ENCODE data around the gene STK32B. TPM values are rescaled to one million over a fixed set of nuclear protein-coding genes. Genes with fewer than 3 reads are reported as not detected.

The STK32B gene
- total and polyA plus RNA-seq, 2 experiments from 2014 or later: not detected

GRCh38 chr4:5471206-5471605, 419.9 kb downstream of the STK32B start:
- TF ChIP-seq CTCF (IDR thresholded peaks at IDR 0.05; ENCODE audit: low read depth, low read length): no peak
- Histone ChIP-seq H3K27me3 (no peaks in the 10 kb centered on the region), H3K4me1 (ENCODE audit: low read depth) (no peaks in the 10 kb centered on the region), H3K27ac (no peak overlapping the region), H3K36me3 (no peaks in the 10 kb centered on the region), H3K9me3 (ENCODE audit: low read depth) (no peaks in the 10 kb centered on the region), H3K4me3 (no peak overlapping the region)
- DNase-seq (ENCODE audit: low read depth in 1 of 2, low spot score in 1 of 2): no peak

DNA sequence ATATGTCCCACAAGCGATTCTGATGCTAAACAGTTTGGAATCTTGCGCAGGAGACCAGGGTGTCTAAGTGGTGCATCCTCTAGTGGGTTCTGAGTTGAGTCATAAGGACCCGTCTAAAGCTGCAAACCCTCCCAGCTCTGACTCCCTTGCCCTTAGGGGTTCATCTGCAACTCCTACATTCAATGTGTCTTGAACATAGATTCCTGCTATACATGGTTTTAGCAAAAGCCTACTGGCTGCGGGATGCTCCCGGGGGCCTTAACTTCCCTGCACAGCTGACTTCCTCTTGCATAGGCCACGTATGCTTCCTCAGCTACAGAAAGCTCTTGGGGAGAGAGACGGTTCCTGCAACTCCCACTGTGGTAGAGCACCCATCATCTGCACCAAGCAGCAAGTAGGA, 420.4 kb downstream of the STK32B start:
- Histone ChIP-seq H3K36me3 (no peaks in the 10 kb centered on the region), H3K27me3 (no peaks in the 10 kb centered on the region), H3K4me1 (ENCODE audit: low read depth) (no peaks in the 10 kb centered on the region), H3K27ac (no peak overlapping the region), H3K9me3 (ENCODE audit: low read depth) (no peaks in the 10 kb centered on the region), H3K4me3 (no peak overlapping the region)
- no peak for TF ChIP-seq CTCF (IDR thresholded peaks at IDR 0.05; ENCODE audit: low read depth, low read length)
- no peak for DNase-seq (ENCODE audit: low read depth in 1 of 2, low spot score in 1 of 2)

DNA sequence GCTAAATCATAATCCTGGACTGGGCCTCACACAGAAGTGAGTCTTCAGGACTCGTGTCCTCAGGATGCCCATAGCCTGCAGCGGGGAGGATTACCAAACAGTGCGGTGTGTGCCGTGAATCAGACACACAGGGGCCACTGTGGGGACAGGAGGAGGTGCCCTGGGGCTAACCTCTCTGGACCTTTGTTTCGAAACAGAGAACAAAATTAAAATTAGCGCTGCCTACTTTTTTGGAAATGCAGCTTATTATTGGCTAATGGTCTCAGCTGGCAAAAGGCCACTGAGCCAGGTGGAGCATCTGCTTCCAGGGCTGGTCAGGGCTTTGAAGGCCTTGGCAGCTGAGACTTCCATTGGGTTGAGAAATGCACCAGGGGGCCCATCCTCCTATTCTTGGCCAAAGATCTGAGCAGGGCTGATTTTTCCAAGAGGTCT, 420.9 kb downstream of the STK32B start:
- H3K27me3 ChIP-seq: no peaks in the 10 kb centered on the region

DNA sequence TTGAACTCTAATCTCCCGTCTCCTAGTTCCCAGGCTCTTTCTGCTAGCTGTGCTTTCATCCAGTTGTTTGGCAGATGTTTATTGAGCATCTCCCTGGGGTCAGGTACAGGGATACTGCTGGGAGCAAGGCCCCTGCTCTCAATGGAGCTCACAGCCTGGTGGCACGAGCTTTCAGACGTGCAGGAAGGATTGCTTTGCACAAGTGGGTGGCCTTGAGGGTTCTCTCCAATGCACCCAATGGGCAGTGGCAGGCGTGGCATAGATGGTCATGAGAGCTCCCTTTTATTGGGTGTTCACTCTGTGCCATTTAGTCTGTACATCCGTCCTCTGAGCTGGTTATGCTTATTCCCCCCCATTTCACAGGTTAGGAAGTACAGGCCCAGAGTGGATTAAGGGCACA, 421.8 kb downstream of the STK32B start:
- no peak for TF ChIP-seq CTCF (IDR thresholded peaks at IDR 0.05; ENCODE audit: low read depth, low read length)

More for the DNA sequence above, 420.9 kb downstream of the STK32B start:
- no peak for DNase-seq (ENCODE audit: low read depth in 1 of 2, low spot score in 1 of 2)
- no peak overlapping the region for H3K4me3 ChIP-seq
- H3K27ac ChIP-seq: no peak overlapping the region
- no peaks in the 10 kb centered on the region for H3K9me3 ChIP-seq (ENCODE audit: low read depth)
- H3K4me1 ChIP-seq (ENCODE audit: low read depth): no peaks in the 10 kb centered on the region
- no peaks in the 10 kb centered on the region for H3K36me3 ChIP-seq
- TF ChIP-seq CTCF (IDR thresholded peaks at IDR 0.05; ENCODE audit: low read depth, low read length): no peak

DNA sequence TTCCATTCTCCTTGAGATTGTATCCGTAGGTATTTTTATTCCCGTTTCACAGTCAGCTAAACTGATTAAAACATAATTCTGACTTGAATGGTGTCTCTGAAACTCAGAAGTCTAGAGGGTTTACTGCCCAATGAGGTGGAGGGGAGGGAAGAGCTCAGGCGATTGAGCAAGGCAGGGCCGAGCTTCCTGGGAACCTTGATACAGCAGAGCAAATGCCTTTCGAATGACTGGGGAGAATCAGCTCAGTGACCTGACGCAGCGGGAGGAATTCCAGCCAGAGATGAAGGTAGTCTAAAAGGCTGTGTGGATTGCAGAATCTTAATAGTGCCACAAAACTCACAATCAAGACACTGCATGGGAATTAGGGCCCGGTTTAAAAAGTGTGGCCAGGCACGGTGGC, 423.5 kb downstream of the STK32B start:
- H3K4me3 ChIP-seq: no peak overlapping the region
- no peaks in the 10 kb centered on the region for H3K27me3 ChIP-seq
- TF ChIP-seq CTCF (IDR thresholded peaks at IDR 0.05; ENCODE audit: low read depth, low read length): no peak
- DNase-seq (ENCODE audit: low read depth in 1 of 2, low spot score in 1 of 2): peak in 1 of 2 donors; percentile 38
- H3K27ac ChIP-seq: no peak overlapping the region
- no peaks in the 10 kb centered on the region for H3K4me1 ChIP-seq (ENCODE audit: low read depth)
- H3K9me3 ChIP-seq (ENCODE audit: low read depth): no peaks in the 10 kb centered on the region
- H3K36me3 ChIP-seq: no peaks in the 10 kb centered on the region

More for the DNA sequence above, 421.8 kb downstream of the STK32B start:
- H3K27ac ChIP-seq: no peak overlapping the region
- H3K4me1 ChIP-seq (ENCODE audit: low read depth): no peaks in the 10 kb centered on the region
- no peaks in the 10 kb centered on the region for H3K36me3 ChIP-seq
- DNase-seq (ENCODE audit: low read depth in 1 of 2, low spot score in 1 of 2): no peak
- H3K27me3 ChIP-seq: no peaks in the 10 kb centered on the region
- H3K9me3 ChIP-seq (ENCODE audit: low read depth): no peaks in the 10 kb centered on the region
- H3K4me3 ChIP-seq: no peak overlapping the region

- no peak for DNase-seq (ENCODE audit: low read depth in 1 of 2, low spot score in 1 of 2)
- Histone ChIP-seq H3K27ac (no peak overlapping the region), H3K4me3 (no peak overlapping the region), H3K27me3 (no peaks in the 10 kb centered on the region), H3K36me3 (no peaks in the 10 kb centered on the region), H3K9me3 (ENCODE audit: low read depth) (no peaks in the 10 kb centered on the region), H3K4me1 (ENCODE audit: low read depth) (no peaks in the 10 kb centered on the region)
- TF ChIP-seq CTCF (IDR thresholded peaks at IDR 0.05; ENCODE audit: low read depth, low read length): no peak
Measured at GRCh38 chr4:5477613-5478012, 426.3 kb downstream of the STK32B start.

Measured in cardiac muscle cell (in vitro differentiated cells and primary cell).